ENCODE results near the gene LBX1.

GRCh38 chr10:101244321-101245050, 15.2 kb upstream of the LBX1 start:
- TF ChIP-seq CTCF (IDR thresholded peaks at IDR 0.05), result no peak
- no peak for TF ChIP-seq POLR2A (IDR thresholded peaks at IDR 0.05)

All from uterus (tissue), 2 donors.